ENCODE measurements around the gene ADAMTSL3.

The ADAMTSL3 gene

DNA sequence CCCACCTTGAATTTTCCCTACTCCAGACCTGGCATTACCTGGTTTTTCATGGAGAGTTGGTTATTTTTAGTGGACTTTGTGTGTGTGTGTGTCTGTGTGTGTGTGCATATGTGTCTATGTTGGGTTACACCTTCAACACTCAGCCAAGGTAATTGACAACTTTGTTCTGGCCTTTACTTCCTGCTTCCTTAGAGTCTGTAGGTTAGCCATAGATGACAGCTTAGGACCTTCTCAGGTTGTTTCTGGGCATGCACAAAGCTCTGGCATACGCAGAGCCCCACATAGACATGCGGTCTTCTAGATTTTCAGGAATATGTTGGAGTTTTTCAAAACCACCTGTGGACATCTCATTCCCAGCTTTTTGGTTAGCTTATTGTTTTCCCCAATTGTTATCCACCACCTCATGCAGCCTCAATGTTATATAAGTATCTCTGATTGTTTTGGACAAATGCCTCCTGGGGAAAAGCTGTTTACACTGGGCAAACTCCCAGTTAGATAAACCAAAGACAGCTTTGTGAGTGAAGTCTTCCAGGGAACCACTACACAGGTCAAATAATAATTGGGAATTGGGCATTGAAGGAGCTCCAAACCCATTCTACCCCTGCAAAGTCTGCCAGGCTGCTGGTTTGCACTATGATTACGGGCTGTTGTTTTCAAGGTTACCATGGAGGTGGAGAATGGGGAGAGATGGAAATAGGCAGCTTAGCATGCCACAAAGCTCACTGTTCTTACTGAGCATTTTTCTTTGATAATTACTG lies 201.2 kb downstream of the ADAMTSL3 start:
- TF ChIP-seq ZFX (IDR thresholded peaks at IDR 0.05; ENCODE audit: borderline replicate concordance) = no peak
- TF ChIP-seq, protein P1, sequence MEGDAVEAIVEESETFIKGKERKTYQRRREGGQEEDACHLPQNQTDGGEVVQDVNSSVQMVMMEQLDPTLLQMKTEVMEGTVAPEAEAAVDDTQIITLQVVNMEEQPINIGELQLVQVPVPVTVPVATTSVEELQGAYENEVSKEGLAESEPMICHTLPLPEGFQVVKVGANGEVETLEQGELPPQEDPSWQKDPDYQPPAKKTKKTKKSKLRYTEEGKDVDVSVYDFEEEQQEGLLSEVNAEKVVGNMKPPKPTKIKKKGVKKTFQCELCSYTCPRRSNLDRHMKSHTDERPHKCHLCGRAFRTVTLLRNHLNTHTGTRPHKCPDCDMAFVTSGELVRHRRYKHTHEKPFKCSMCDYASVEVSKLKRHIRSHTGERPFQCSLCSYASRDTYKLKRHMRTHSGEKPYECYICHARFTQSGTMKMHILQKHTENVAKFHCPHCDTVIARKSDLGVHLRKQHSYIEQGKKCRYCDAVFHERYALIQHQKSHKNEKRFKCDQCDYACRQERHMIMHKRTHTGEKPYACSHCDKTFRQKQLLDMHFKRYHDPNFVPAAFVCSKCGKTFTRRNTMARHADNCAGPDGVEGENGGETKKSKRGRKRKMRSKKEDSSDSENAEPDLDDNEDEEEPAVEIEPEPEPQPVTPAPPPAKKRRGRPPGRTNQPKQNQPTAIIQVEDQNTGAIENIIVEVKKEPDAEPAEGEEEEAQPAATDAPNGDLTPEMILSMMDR (IDR thresholded peaks at IDR 0.05) = no peak
- H3K27ac ChIP-seq = no peak overlapping the region

GRCh38 chr15:83855956-83856355 lies 202.0 kb downstream of the ADAMTSL3 start:
- H3K27ac ChIP-seq = no peak overlapping the region
- TF ChIP-seq, protein P1 (IDR thresholded peaks at IDR 0.05) = no peak
- TF ChIP-seq ZFX (IDR thresholded peaks at IDR 0.05; ENCODE audit: borderline replicate concordance) = no peak

DNA sequence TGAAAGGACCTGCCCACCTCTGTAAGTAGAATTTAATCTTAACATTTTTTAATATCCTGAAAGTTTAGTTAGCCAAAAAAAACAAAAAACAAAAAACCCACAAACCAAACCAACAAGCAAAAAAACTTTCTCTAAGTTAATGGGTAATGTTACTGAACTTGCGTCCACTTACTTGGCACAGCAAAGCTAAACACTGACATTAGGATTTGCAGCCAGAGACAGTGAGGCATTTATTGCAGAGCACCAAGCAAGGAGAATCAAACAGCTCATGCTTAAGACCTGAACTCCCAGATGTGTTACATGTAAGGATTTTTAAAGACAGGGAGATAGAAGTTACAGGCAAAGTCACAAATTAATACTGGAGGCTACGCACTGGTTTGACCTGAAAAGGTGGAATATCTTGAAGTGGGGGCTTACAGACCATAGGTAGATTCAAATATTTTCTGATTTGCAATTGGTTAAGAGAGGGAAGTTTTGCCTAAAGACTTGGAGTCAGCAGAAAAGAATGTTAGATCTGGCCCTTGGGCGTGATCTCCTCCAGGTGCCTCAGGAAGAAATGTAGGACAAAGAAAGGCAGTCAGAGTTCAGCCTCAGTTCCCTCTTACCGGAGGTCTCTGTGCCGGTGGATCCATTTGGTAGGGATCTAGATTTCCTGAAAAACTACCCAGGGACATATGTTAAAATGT lies 205.0 kb downstream of the ADAMTSL3 start:
- no peak overlapping the region for H3K27ac ChIP-seq
- TF ChIP-seq, protein P1 (IDR thresholded peaks at IDR 0.05) = no peak
- no peak for TF ChIP-seq ZFX (IDR thresholded peaks at IDR 0.05; ENCODE audit: borderline replicate concordance)

- TF ChIP-seq, protein P1 (IDR thresholded peaks at IDR 0.05) = no peak
- no peak for TF ChIP-seq ZFX (IDR thresholded peaks at IDR 0.05; ENCODE audit: borderline replicate concordance)
- H3K27ac ChIP-seq = no peak overlapping the region
Measured at GRCh38 chr15:83866692-83867091, 212.8 kb downstream of the ADAMTSL3 start.

GRCh38 chr15:83869341-83869740 lies 215.4 kb downstream of the ADAMTSL3 start:
- H3K27ac ChIP-seq = no peak overlapping the region
- no peak for TF ChIP-seq ZFX (IDR thresholded peaks at IDR 0.05; ENCODE audit: borderline replicate concordance)
- TF ChIP-seq, protein P1 (IDR thresholded peaks at IDR 0.05) = no peak

- TF ChIP-seq, protein P1 (IDR thresholded peaks at IDR 0.05) = no peak
- TF ChIP-seq ZFX (IDR thresholded peaks at IDR 0.05; ENCODE audit: borderline replicate concordance) = no peak
- no peak overlapping the region for H3K27ac ChIP-seq
Measured at GRCh38 chr15:83871808-83872559, 218.1 kb downstream of the ADAMTSL3 start.
